ENCODE data around the gene NTSR1.
A peak's percentile ranks its signal among the peaks of the same experiment; 100 is the strongest.

NTSR1 gene

GRCh38 chr20:62804627-62805154 lies 96.1 kb downstream of the NTSR1 start, which contains the start of gene OGFR:
Gene OGFR (plus strand): TSS chr20:62804835. CDS start chr20:62804860, 25 bp downstream.
- peak; percentile 76 for DNase-seq (ENCODE audit: low spot score)

GRCh38 chr20:62805155-62805710 lies 96.6 kb downstream of the NTSR1 start:
- DNase-seq (ENCODE audit: low spot score), result peak; percentile 32

- DNase-seq (ENCODE audit: low spot score), result no peak
These were observed 97.2 kb downstream of the NTSR1 start for GRCh38 chr20:62805711-62806382.

GRCh38 chr20:62806383-62807050 lies 97.9 kb downstream of the NTSR1 start:
- DNase-seq (ENCODE audit: low spot score), result no peak

GRCh38 chr20:62807444-62808210 lies 99.0 kb downstream of the NTSR1 start:
- no peak for DNase-seq (ENCODE audit: low spot score)

GRCh38 chr20:62808211-62808865 lies 99.7 kb downstream of the NTSR1 start:
- peak; percentile 86 for DNase-seq (ENCODE audit: low spot score)

- no peak for DNase-seq (ENCODE audit: low spot score)
These were observed 101.1 kb downstream of the NTSR1 start for GRCh38 chr20:62809530-62810428.

GRCh38 chr20:62811320-62811719 lies 102.7 kb downstream of the NTSR1 start:
- no peak for DNase-seq (ENCODE audit: low spot score)

- no peak for DNase-seq (ENCODE audit: low spot score)
These were observed 103.1 kb downstream of the NTSR1 start for GRCh38 chr20:62811720-62812119.
